ENCODE data around the gene MICU1.
"Not testable (repeated sequence)": the region's sequence is repeated elsewhere in the genome, so short reads cannot be mapped to it uniquely, and the experiment has no call there.

MICU1 gene

GRCh38 chr10:72653383-72654096 is 27.7 kb upstream of the MICU1 start:
- no peak for DNase-seq (ENCODE audit: insufficient read length)
- no peak for FAIRE-seq
- TF ChIP-seq POLR2A (IDR thresholded peaks at IDR 0.05; ENCODE audit: low read depth, low read length) (no peak), POLR2AphosphoS5 (IDR thresholded peaks at IDR 0.05; ENCODE audit: low read depth, low read length) (no peak), TAF1 (IDR thresholded peaks at IDR 0.05; ENCODE audit: borderline replicate concordance, low read depth, low read length) (no peak)

GRCh38 chr10:72649291-72649690 is 23.4 kb upstream of the MICU1 start:
- no peak for TF ChIP-seq POLR2A (IDR thresholded peaks at IDR 0.05; ENCODE audit: low read depth, low read length)
- no peak for TF ChIP-seq POLR2AphosphoS5 (IDR thresholded peaks at IDR 0.05; ENCODE audit: low read depth, low read length)
- no peak for TF ChIP-seq TAF1 (IDR thresholded peaks at IDR 0.05; ENCODE audit: borderline replicate concordance, low read depth, low read length)
- FAIRE-seq (no peak), DNase-seq (ENCODE audit: insufficient read length) (no peak)

- TF ChIP-seq POLR2A (IDR thresholded peaks at IDR 0.05; ENCODE audit: low read depth, low read length) (no peak), TAF1 (IDR thresholded peaks at IDR 0.05; ENCODE audit: borderline replicate concordance, low read depth, low read length) (no peak), POLR2AphosphoS5 (IDR thresholded peaks at IDR 0.05; ENCODE audit: low read depth, low read length) (no peak)
- no peak for FAIRE-seq
- DNase-seq (ENCODE audit: insufficient read length): no peak
Measured at GRCh38 chr10:72648301-72648700, 22.4 kb upstream of the MICU1 start.

GRCh38 chr10:72646971-72647370 is 21.1 kb upstream of the MICU1 start:
- not testable (repeated sequence) for DNase-seq (ENCODE audit: insufficient read length); FAIRE-seq

GRCh38 chr10:72645263-72645858 is 19.5 kb upstream of the MICU1 start:
- TF ChIP-seq POLR2A (IDR thresholded peaks at IDR 0.05; ENCODE audit: low read depth, low read length) (no peak), TAF1 (IDR thresholded peaks at IDR 0.05; ENCODE audit: borderline replicate concordance, low read depth, low read length) (no peak), POLR2AphosphoS5 (IDR thresholded peaks at IDR 0.05; ENCODE audit: low read depth, low read length) (no peak)
- DNase-seq (ENCODE audit: insufficient read length) (no peak), FAIRE-seq (no peak)

GRCh38 chr10:72642318-72642717 is 16.4 kb upstream of the MICU1 start:
- DNase-seq (ENCODE audit: insufficient read length) (no peak), FAIRE-seq (no peak)
- TF ChIP-seq POLR2AphosphoS5 (IDR thresholded peaks at IDR 0.05; ENCODE audit: low read depth, low read length): no peak
- TF ChIP-seq POLR2A (IDR thresholded peaks at IDR 0.05; ENCODE audit: low read depth, low read length): no peak
- no peak for TF ChIP-seq TAF1 (IDR thresholded peaks at IDR 0.05; ENCODE audit: borderline replicate concordance, low read depth, low read length)

- FAIRE-seq: no peak
- TF ChIP-seq TAF1 (IDR thresholded peaks at IDR 0.05; ENCODE audit: borderline replicate concordance, low read depth, low read length) (no peak), POLR2A (IDR thresholded peaks at IDR 0.05; ENCODE audit: low read depth, low read length) (no peak), POLR2AphosphoS5 (IDR thresholded peaks at IDR 0.05; ENCODE audit: low read depth, low read length) (no peak)
Measured at GRCh38 chr10:72639441-72639873, 13.6 kb upstream of the MICU1 start.

GRCh38 chr10:72638586-72639440 is 12.9 kb upstream of the MICU1 start:
- no peak for FAIRE-seq
- no peak for TF ChIP-seq TAF1 (IDR thresholded peaks at IDR 0.05; ENCODE audit: borderline replicate concordance, low read depth, low read length)
- no peak for TF ChIP-seq POLR2AphosphoS5 (IDR thresholded peaks at IDR 0.05; ENCODE audit: low read depth, low read length)
- no peak for TF ChIP-seq POLR2A (IDR thresholded peaks at IDR 0.05; ENCODE audit: low read depth, low read length)
- DNase-seq (ENCODE audit: insufficient read length): no peak

More at GRCh38 chr10:72639441-72639873, 13.6 kb upstream of the MICU1 start:
- DNase-seq (ENCODE audit: insufficient read length): no peak

- DNase-seq (ENCODE audit: insufficient read length) (peak; percentile 22), FAIRE-seq (no peak)
- TF ChIP-seq POLR2AphosphoS5 (IDR thresholded peaks at IDR 0.05; ENCODE audit: low read depth, low read length): no peak
- TF ChIP-seq TAF1 (IDR thresholded peaks at IDR 0.05; ENCODE audit: borderline replicate concordance, low read depth, low read length): no peak
- no peak for TF ChIP-seq POLR2A (IDR thresholded peaks at IDR 0.05; ENCODE audit: low read depth, low read length)
Measured at GRCh38 chr10:72637398-72637857, 11.5 kb upstream of the MICU1 start.

- DNase-seq (ENCODE audit: insufficient read length): no peak
- TF ChIP-seq POLR2A (IDR thresholded peaks at IDR 0.05; ENCODE audit: low read depth, low read length) (no peak), TAF1 (IDR thresholded peaks at IDR 0.05; ENCODE audit: borderline replicate concordance, low read depth, low read length) (no peak), POLR2AphosphoS5 (IDR thresholded peaks at IDR 0.05; ENCODE audit: low read depth, low read length) (no peak)
- no peak for FAIRE-seq
Measured at GRCh38 chr10:72630144-72630543, 4.3 kb upstream of the MICU1 start.

- DNase-seq (ENCODE audit: insufficient read length) (no peak), FAIRE-seq (no peak)
- no peak for TF ChIP-seq TAF1 (IDR thresholded peaks at IDR 0.05; ENCODE audit: borderline replicate concordance, low read depth, low read length)
Measured at GRCh38 chr10:72626444-72626754, 520 bp upstream of the MICU1 start.

GRCh38 chr10:72625276-72625607 is 637 bp downstream of the MICU1 start:
- peak; percentile 38 for FAIRE-seq
- no peak for TF ChIP-seq TAF1 (IDR thresholded peaks at IDR 0.05; ENCODE audit: borderline replicate concordance, low read depth, low read length)
- TF ChIP-seq POLR2AphosphoS5 (IDR thresholded peaks at IDR 0.05; ENCODE audit: low read depth, low read length): no peak
- no peak for TF ChIP-seq POLR2A (IDR thresholded peaks at IDR 0.05; ENCODE audit: low read depth, low read length)
- DNase-seq (ENCODE audit: insufficient read length): no peak
